ENCODE measurements around the gene AGFG2. TPM values are rescaled to one million over a fixed set of nuclear protein-coding genes. Genes with fewer than 3 reads are reported as not detected.

Gene AGFG2
- total RNA-seq, 2 donors from 2014 or later, result 20.4 to 24.6 TPM

GRCh38 chr7:100504887-100505611 is 34.0 kb upstream of the AGFG2 start:
- TF ChIP-seq, protein P1, sequence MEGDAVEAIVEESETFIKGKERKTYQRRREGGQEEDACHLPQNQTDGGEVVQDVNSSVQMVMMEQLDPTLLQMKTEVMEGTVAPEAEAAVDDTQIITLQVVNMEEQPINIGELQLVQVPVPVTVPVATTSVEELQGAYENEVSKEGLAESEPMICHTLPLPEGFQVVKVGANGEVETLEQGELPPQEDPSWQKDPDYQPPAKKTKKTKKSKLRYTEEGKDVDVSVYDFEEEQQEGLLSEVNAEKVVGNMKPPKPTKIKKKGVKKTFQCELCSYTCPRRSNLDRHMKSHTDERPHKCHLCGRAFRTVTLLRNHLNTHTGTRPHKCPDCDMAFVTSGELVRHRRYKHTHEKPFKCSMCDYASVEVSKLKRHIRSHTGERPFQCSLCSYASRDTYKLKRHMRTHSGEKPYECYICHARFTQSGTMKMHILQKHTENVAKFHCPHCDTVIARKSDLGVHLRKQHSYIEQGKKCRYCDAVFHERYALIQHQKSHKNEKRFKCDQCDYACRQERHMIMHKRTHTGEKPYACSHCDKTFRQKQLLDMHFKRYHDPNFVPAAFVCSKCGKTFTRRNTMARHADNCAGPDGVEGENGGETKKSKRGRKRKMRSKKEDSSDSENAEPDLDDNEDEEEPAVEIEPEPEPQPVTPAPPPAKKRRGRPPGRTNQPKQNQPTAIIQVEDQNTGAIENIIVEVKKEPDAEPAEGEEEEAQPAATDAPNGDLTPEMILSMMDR (IDR thresholded peaks at IDR 0.05), result no peak
- no peak for TF ChIP-seq POLR2A (IDR thresholded peaks at IDR 0.05)
- Histone ChIP-seq H3K9me3 (no peaks in the 10 kb centered on the region), H3K36me3 (replicated peaks in 1 of 2; ENCODE audit: insufficient read depth in 1 of 2, low read depth in 2 of 2) (no peaks in the 10 kb centered on the region), H3K27me3 (no peaks in the 10 kb centered on the region), H3K4me3 (no peak overlapping the region), H3K27ac (no peak overlapping the region), H3K4me1 (peaks cover 9% of the 10 kb centered on the region)
- ATAC-seq (no peak), DNase-seq (no peak)
- 90 to 94% methylated on average over 9 of the region's 9 CpGs for WGBS, 2 donors
- intact Hi-C loops (cut with DNase I), result no loop called here

GRCh38 chr7:100506356-100506923 is 32.6 kb upstream of the AGFG2 start:
- no peak for TF ChIP-seq POLR2A (IDR thresholded peaks at IDR 0.05)
- TF ChIP-seq, protein P1 (IDR thresholded peaks at IDR 0.05), result no peak
- ATAC-seq, result no peak
- Histone ChIP-seq H3K4me1 (peaks cover 9% of the 10 kb centered on the region), H3K4me3 (no peak overlapping the region), H3K9me3 (no peaks in the 10 kb centered on the region), H3K27ac (no peak overlapping the region), H3K27me3 (no peaks in the 10 kb centered on the region), H3K36me3 (replicated peaks in 1 of 2; ENCODE audit: insufficient read depth in 1 of 2, low read depth in 2 of 2) (no peaks in the 10 kb centered on the region)
- no peak for DNase-seq
- intact Hi-C loops (cut with DNase I), result no loop called here
- 56 to 65% methylated on average over 8 of the region's 8 CpGs for WGBS, 2 donors

DNA sequence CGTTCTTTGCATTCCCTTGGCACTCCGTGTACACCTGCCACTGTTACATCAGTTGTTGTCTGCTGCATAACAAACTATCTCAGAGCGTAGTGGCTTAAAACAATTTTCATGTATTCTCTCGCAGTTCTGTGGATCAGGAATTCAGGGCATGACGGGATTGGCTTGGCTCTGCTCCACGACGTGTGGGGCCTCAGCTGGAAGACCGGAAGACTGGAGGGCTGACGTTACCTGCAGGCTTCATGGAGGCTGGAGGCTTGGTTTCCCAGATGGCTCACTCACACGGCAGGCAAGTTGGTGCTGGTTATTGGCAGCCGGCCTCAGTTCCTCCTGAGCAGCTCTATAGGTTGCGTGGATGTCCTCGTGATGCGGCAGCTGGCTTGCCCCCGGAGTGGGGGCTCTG is 29.8 kb upstream of the AGFG2 start:
- peak; percentile 95 for ATAC-seq
- DNase-seq, result peak; percentile 76 to 85 (median 84)
- no peak overlapping the region for H3K4me3 ChIP-seq
- H3K4me1 ChIP-seq, result peaks cover 9% of the 10 kb centered on the region
- H3K36me3 ChIP-seq (replicated peaks in 1 of 2; ENCODE audit: insufficient read depth in 1 of 2, low read depth in 2 of 2), result no peaks in the 10 kb centered on the region
- no peaks in the 10 kb centered on the region for H3K9me3 ChIP-seq
- intact Hi-C loops (cut with DNase I), result no loop called here
- 28 to 47% methylated on average over 10 to 15 of the region's 15 CpGs for WGBS, 2 donors
- peak overlapping the region; percentile 50 to 75 (median 66) for H3K27ac ChIP-seq
- H3K27me3 ChIP-seq, result no peaks in the 10 kb centered on the region
- TF ChIP-seq, protein P1 (IDR thresholded peaks at IDR 0.05), result no peak
- TF ChIP-seq POLR2A (IDR thresholded peaks at IDR 0.05), result peak in 2 of 3 donors; percentile 56 to 70

DNA sequence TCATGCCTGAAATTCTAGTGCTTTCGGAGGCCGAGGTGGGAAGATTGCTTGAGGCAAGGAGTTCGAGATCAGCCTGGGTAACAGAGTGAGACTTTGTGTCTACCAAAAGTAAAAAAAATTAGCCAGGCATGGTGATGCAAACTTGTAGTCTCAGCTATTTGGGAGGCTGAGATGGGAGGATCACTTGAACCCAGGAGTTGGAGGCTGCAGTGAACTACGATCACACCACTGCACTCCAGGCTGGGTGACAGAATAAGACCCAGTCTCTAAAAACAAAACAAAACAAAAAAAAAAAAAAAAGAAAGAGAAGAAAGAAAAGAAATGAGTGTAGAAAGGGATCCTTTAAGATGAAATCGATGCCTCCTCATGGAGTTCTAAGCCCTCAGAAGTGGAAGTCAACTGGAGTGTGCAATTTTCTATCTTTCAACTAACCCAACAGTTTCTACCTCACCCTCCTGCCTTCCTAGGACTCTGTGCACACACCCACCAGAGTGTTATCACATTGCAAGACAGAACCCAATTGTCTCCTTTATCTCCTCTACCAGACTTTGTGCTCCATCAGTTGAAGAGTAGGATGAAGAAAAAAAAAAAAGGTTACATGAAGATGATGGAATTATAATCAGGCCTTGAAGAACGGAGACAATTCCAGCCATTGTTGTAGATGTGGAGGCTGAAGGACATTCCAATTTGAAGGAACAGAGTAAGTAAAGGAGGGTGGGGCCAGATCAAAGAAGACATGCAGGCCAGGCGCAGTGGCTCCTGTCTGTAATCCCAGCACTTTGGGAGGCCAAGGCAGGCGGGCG is 28.4 kb upstream of the AGFG2 start:
- H3K4me1 ChIP-seq, result peaks cover 9% of the 10 kb centered on the region
- H3K36me3 ChIP-seq (replicated peaks in 1 of 2; ENCODE audit: insufficient read depth in 1 of 2, low read depth in 2 of 2), result no peaks in the 10 kb centered on the region
- H3K4me3 ChIP-seq, result no peak overlapping the region
- H3K27ac ChIP-seq, result no peak overlapping the region
- TF ChIP-seq, protein P1 (IDR thresholded peaks at IDR 0.05), result no peak
- no peak for TF ChIP-seq POLR2A (IDR thresholded peaks at IDR 0.05)
- 90 to 96% methylated on average over 9 of the region's 9 CpGs for WGBS, 2 donors
- H3K27me3 ChIP-seq, result no peaks in the 10 kb centered on the region
- intact Hi-C loops (cut with DNase I), result no loop called here
- H3K9me3 ChIP-seq, result no peaks in the 10 kb centered on the region
- ATAC-seq, result no peak
- DNase-seq, result no peak
